IPS-NIHi7 (cell line): Measurements from ENCODE around the gene NUP93.
"Not testable (repeated sequence)": the region's sequence is repeated elsewhere in the genome, so short reads cannot be mapped to it uniquely, and the experiment has no call there.

ENCODE experiments used
- DNase-seq: peaks from one replicate; pipeline ENCODE4 v3.0.0; 2012; ENCODE audit warnings: mixed read lengths; ENCODE audit errors: extremely low spot score

Gene NUP93

DNA sequence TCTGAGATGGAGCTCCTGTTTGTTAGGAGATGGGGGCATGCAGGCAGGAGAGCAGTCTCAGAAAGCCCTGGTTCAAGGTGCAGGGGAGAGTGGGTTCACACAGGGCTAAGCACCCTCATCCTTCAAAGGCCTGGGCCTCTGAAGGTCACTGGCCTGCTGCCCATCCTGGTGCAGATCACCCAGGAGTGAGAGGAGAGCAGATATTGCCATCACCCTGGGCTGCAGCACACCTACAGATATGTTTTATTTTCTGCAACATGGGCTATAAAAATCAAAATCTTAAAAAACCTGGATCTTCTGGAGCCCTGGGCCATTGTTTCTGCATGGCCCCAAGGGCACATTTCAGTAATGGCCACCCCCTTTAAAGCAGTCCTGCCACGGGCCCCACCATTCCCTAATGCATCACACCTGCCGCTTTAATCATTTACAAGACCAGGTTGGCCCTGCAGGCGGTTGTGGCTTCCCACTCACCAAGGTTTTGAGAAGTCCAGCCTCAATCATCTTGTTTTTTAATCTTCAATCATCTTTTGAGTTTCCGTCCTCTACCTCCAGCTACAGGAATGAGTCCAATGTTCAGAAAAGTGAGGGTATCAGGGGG, 20.4 kb upstream of the NUP93 start:
- DNase-seq, result no peak

DNA sequence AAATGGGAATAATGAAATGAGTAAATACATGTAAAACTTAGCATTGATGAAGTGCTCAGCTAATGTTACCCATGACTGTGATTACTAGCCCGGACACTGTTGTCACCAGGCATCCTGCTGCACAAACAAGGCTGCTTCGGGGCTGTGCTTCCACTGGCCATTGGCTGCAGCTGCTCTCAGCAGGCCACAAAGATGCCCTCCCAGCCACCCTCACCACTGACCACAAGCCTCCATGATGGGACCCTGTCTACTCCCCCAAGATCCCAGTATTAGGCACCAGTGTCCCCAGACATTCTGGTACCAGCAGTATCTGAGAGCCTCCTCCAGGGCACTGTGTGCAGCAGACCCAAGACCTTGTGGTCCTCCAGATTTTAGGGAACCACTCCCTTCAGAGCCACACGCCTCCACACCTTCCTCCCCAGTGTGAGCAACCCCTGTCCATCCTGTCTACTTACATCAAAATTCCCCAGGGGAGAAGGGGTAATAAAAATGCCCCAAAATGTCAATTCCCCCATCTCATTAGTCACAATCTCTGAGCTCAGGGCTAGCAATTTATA, 19.7 kb upstream of the NUP93 start:
- DNase-seq, result no peak

DNA sequence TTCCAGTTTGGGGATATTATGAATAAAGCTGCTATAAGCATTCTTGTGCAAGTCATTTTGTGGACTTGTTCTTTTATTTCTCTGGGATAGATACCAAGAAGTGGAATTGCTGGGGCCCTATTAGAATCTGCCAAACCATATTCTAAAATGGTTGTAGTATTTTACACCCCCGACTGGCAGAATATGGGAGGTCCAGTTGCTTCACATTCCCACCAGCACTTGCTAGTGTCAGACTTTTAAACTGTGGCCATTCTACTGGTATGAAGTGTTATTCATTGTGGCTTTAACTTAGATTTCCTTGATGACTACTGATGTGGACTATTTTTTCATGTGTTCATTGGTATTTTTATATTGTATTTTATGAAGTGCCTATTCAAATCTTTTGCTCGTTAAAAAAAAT, 18.1 kb upstream of the NUP93 start:
- DNase-seq, result no peak

DNA sequence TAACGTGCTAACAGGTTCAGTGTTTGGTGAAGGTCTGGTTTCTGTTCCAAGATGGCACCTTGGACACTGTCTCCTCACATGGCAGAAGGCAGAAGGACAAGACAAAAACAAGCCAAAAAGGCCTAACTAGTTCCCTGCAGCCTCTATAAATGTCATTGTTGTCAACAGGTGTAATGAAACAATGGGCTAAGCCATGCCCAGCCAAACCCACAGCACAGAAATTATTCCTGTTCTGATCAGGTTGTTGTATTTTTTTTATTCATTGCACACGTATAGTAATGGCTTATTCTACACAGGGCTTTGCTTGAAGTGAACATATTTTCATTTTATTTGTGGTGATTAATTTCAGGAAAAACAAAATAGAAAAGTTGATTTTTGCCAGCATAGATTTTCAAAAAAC, 16.1 kb upstream of the NUP93 start:
- DNase-seq, result no peak

DNA sequence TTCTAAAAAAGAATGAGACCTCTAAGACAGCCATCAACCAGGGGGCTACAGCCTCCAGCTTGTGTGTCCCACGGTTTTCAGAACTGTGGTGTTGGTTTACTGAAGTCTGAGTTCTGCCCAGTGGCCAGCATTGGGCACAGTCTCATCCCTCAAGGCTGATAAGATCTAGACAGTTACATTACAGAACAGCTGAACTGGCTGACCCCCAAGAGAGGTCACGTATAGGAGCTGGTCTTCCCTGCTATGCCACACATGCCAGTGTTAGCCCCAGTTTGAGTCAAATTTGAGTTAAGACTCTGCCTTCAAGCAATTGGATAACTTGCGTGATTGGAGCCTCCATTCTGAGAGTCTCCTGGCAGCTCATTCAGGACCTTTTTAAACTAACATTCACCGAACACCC, 14.8 kb upstream of the NUP93 start:
- no peak for DNase-seq

DNA sequence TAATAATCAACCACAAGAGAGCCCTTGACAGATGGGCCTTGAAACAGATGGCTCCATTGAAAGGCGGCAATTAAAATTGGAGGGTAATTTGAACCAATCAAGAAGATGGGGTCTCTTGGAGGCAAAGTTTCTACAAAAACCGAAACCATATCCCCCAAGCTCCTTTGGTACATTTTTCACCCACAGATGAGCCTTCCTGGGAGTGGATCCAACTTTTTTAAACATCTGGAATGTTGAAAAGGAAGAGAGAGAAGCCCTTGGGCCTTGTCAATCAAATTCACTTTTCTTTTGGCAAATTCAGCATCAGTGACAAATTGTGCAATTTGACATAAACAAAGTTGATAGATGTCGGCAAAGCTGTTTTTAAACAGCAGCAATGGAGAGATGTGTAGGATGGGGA, 13.2 kb upstream of the NUP93 start:
- DNase-seq, result no peak

DNA sequence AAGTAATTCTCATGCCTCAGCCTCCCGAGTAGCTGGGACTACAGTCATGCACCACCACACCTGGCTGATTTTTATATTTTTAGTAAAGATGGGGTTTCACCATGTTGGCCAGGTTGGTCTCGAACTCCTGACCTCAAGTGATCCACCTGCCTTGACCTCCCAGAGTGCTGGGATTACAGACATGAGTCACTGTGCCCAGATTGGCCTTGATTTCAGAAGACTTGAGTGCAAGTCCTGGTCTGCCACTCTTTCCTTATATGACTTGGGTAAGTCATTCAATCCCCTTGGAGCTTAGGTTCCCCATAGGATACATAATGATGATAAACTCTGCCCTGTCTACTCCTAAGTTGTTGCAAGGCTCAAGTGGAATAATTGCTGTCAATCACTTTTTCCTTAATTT, 12.4 kb upstream of the NUP93 start:
- DNase-seq, result not testable (repeated sequence)

DNA sequence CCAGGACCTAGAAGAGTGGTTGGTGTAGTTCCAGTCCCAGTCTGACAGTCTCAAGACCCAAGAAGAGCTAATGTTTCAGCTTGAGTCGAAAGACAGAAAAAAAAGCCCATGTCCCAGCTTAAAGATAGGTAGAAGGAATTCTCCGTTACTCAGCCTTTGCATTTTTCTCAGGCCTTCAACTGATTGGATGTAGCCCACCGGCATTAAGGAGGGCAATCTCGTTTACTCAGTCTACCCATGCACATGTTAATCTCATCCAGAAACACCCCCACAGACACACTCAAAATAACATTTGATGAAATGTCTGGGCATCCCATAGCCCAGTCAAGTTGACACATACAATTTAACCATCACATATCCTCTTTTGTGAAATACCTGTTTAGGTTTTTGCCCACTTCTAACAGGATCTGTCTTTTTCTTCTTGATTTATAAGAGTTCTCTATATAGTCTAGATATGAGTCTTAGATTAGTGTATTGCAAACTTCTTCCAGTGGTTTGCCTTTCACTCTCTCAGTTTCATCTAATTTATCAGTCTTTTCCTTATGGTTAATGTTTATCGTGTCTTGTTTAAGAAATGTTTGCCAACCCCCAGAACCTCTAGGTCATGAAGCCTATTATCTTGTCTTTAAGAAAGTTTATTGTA, 7.6 kb upstream of the NUP93 start:
- no peak for DNase-seq

DNA sequence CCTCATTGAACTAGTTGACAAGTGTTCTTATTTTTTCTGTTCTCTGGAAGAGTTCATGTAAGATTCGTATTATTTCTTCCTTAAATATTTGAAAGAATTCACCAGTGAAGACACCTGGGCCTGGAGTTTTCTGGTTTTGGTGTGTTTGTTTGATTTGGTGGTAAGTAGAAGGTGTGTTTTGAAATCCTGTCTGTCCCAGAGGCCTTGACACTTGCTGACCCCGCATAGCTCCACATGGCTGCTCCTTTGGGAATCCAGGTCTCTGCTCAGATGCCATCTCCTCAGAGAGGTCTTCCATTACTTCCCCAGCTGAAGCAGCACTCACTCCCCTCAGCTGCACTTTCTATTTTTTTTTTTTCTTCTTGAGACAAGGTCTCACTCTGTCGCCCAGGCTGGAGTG, 5.7 kb upstream of the NUP93 start:
- DNase-seq, result no peak

DNA sequence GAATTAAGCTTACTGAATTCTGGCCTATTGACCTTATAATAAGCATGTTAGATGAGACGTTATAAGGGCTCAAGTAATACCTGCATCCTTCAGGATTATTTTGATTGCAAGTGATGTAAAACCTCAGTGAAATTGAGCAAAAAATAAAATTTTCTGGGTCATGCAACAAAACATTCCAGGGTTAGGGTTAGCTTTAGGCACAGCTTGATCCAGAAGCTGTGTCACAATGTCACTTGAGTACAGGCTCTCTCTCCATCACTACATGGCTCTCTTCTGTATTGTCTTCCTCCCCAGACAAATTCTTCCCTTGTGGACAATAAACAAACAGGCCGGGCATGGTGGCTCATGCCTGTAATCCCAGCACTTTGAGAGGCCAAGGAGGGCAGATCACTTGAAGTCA, 3.6 kb upstream of the NUP93 start:
- no peak for DNase-seq

DNA sequence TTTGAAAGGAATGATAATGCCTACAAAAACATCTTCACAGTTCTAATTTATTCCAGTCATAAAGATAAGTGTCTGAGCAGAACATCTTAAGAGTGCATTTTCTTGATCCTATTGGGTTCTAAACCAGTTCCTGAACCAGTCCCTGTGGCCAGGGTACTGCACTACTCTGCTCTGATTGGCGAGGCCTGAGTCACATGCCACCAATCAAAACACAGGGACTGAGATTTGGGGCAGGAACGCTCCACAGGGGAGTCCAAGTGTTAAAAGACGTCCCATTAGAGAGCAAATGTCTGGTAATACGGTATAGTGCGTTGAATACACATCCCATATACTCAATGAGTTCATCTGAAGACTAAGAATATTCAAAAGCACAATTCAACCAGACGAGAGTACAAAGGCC, 3.0 kb upstream of the NUP93 start:
- no peak for DNase-seq

DNA sequence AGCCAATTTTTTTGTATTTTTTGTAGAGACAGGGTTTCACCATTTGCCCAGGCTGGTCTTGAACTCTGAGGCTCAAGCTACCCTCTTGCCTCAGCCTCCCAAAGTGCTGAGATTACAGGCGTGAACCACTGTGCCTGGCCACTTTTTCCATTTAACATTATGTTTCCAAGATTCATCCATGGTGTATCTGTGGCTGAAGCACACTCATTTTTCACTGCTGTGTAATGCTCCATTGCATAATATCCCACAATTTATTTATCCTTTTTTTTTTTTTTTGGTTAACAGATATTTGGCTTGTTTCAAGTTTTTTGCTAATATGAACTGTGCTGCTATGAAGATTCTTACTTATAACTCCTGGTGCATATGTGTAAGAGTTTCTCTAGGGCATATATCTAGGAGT, 1.9 kb upstream of the NUP93 start:
- no peak for DNase-seq

DNA sequence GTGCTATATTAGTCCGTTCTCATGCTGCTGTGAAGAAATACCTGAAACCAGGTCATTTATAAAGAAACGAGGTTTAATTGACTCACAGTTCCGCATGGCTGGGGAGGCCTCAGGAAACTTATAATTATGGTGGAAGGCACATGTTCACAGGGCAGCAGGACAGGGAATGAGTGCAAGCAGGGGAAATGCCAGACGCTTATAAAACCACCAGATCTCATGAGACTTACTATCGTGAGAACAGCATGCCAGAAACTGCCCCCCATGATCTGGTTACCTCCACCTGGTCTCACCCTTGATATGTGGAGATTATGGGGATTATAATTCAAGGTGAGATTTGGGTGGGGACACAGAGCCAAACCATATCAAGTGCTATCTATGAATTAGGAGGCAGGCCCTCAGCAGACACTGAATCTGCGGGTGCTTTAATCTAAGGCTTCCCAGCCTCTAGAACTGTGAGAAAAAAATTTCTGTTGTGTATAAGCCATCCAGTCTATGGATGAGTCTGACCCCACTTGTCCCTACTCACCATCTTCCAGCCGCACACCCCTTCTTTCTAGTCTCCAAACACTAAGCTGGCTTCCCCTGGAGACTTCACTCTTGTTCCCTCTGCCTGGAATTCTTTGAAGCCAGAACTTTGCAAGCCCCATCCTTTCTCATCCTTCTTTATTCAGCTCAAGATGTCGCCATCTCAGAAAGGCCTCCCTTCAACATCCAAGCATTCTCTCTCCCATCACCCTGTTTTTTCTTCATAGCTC, 772 bp upstream of the NUP93 start:
- no peak for DNase-seq

DNA sequence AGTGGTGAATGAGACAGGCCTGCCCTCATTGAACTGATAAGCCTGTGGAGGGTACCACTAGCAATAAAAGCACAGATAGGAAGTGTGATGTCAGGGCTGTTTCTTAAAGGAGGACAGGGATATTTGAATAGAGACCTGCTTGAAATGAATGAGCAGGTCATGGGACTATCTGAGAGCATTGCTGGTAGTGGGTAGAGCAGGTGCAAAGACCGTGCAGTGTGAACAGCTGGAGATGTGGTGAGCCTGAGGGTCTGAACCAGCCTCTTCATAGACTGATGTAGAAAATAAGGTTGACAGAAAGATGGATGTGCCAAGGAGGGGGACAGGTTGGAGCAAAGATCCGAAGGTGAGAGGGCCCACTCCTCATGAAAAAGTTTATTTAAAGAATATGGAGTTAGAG, 2.4 kb downstream of the NUP93 start:
- DNase-seq, result no peak

DNA sequence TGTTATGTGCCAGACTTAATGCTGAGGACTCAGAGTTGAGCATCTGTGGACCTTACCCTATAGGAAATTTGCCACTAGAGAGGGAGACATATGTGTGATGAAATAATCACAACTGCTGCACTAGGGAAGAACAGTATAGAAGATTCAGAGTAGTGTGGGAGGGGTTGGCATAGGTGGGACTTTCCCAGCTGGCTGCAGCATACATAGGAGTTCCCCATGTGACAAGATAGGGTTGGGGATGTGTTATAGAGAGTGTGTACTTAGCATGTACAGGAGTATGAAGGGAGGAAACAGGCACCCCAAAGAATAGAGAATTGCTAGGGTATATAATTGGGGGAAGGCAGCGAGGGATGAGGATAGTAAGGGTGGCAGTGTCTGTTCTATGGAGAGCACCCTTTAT, 2.9 kb downstream of the NUP93 start:
- no peak for DNase-seq

DNA sequence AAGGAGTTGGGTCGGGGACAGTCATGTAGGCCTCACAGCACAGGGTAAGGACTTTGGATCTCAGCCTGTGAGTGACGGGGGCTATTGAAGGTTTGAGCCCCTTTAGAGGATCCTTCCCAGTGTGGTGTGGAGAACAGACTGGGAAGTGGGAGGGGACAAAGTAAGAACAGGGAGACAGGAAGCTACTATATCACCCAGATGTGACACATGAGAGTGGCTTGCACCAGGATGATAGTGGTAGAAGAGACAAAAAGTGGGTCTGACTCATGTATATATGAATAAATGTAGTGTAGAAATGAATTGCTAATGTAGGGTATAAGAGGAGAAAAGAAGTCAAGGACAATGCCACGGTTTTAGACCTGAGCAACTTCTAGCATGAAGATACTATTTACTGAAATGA, 4.5 kb downstream of the NUP93 start:
- no peak for DNase-seq

DNA sequence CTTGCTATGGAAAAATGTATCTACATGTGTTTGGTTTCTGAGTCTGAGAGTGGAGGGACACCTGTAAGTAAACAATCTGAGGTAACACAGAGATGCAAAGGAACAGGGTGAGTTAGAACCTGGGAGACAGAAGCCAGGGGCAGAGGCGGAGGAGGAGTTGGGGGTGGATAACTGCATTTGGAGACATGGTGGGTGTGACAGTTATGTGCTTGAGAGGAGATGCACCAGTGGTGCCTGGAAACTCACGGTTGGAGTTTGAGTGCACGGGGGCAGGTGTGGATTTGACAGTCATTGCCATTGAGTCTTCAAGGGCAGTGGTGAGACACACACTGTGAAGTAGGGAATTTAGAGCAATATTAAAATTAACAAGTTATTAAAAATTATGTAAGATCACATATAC, 6.5 kb downstream of the NUP93 start:
- no peak for DNase-seq

DNA sequence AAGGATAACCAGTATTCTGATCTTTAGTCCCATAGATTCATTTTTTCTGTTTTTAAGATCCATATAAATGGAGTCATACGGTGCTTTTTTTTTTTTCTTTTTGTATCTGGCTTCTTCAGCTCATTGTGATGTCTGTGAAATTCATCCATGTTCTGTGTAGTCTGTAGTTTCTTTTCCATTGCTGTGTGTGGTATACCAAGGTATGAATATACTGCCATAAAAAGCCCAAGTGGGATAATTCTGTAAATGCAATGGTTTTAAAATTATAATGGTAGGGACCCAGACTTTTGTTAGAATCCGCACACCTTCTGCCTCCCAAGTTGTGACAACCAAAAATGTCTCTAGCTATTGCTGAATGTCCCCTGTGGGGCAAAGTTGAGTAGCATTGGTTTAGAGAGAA, 7.6 kb downstream of the NUP93 start:
- no peak for DNase-seq

DNA sequence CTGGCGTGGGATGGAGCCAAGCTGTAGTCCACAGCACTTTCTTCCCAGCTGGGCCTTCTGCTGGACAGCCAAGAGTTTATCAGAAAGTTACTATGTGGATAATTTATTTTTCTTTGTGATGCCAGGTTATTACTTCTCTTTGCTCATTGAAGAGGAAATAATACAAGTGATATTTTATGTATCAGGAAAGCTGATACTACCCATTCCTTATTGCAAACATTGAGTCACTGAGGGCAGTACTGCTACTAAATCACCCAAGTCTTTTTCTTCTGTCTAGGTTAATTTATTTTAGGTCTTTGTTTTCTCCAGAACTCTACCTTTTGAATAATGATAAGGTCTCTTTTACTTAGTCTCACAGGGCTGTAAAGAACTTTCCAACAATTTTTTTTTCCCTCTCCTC, 8.3 kb downstream of the NUP93 start:
- DNase-seq, result no peak

DNA sequence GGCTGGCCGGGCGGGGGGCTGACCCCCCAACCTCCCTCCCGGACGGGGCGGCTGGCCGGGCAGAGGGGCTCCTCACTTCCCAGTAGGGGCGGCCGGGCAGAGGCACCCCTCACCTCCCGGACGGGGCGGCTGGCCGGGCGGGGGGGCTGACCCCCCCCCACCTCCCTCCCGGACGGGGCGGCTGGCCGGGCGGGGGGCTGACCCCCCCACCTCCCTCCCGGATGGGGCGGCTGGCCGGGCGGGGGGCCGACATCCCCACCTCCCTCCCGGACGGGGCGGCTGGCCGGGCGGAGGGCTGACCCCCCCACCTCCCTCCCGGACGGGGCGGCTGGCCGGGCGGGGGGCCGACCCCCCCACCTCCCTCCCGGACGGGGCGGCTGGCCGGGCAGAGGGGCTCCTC, 9.4 kb downstream of the NUP93 start:
- not testable (repeated sequence) for DNase-seq

DNA sequence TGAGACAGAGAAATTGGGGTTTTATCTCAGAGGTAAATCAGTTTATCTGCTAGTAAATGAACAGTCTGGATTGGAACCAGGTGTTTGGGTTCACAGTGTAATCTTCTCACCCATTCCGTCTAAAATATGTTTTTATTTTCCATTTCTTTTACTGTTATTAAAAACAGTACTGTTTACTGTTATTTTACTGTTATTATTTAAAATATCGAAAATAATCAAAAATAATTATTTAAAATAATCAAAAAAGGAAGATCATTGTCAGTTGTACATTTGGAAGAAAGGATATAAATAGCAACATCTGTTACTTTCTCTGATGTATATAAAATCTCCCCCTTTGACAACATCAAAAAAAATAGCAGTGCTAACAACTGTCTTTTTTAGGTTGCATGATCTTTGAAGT, 11.5 kb downstream of the NUP93 start:
- DNase-seq, result no peak

DNA sequence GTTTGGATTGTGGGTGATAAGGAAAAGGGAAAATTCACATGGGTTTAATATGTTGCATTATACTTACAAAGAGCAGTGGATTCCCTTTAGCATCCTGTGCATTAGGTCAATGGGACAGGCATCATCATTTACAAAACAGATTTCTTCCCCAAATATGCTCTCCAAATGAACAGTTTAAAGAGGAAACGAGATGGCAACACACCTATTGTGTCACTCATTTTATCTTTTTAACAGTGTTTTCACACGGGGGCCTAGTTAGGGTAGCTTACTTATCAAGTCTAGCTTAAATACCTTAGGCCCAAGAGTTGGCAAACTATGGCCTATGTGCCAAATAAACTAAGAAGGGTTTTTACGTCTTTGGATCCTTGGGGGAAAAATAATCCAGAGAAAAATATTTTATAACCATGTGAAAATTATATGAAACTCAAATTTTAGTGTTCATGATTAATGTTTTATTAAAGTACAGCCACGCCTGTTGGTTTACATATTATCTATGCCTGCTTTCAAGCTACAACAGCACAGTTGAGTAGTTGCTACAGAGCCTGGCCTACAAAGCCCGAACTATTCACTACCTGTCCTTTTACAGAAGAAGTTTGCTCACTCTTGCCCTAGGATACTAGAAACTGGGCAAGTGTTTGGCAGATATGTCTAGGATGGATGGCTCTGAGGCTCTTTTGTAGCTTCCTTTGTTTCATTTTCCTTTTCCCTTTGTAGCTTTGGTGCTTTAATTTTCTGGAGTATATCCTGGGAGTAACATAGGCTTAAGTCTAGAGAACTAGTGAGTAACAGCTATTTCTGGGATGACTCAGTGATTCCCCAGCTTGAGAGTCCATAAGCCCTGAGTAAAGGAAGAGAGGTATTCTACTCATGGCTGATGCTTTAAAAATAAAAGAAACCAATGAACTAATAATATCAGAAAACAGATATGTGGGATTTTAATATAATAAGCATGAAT, 12.4 kb downstream of the NUP93 start:
- DNase-seq, result no peak
